T-helper 2 cell treated with Interferon-gamma antibody and Interleukin-4, amounts not matched to agents 5 μg/mL and 100 μg/mL, for 36 hours (primary cell): Measurements from ENCODE around the gene MAPKAPK5.
"Not testable (repeated sequence)": the region's sequence is repeated elsewhere in the genome, so short reads cannot be mapped to it uniquely, and the experiment has no call there.

ENCODE experiments used
- DNase-seq: peaks from one replicate; pipeline ENCODE4 v3.0.0; 2021; ENCODE audit warnings: low spot score
- H3K27ac Mint-ChIP-seq: one replicate; pipeline ENCODE4 v1.8.0; 2021; ENCODE audit warnings: mild to moderate bottlenecking, mixed read lengths
- H3K27me3 Mint-ChIP-seq: one replicate; pipeline ENCODE4 v1.8.0; 2021; ENCODE audit warnings: low read depth, mixed read lengths
- H3K36me3 Mint-ChIP-seq: one replicate; pipeline ENCODE4 v1.8.0; 2021; ENCODE audit warnings: low read depth, mixed read lengths
- H3K4me1 Mint-ChIP-seq: one replicate; pipeline ENCODE4 v1.8.0; 2021; ENCODE audit warnings: low read depth, mixed read lengths
- H3K4me3 Mint-ChIP-seq: one replicate; pipeline ENCODE4 v1.8.0; 2022; ENCODE audit warnings: mild to moderate bottlenecking, moderate library complexity, mixed read lengths
- H3K9me3 Mint-ChIP-seq: one replicate; pipeline ENCODE4 v1.8.0; 2021; ENCODE audit warnings: mixed read lengths

MAPKAPK5 gene

GRCh38 chr12:111820828-111821227, 21.2 kb upstream of the MAPKAPK5 start:
- DNase-seq, H3K36me3 Mint-ChIP-seq, H3K4me3 Mint-ChIP-seq, H3K27ac Mint-ChIP-seq, H3K9me3 Mint-ChIP-seq, H3K4me1 Mint-ChIP-seq: not testable (repeated sequence)
- H3K27me3 Mint-ChIP-seq: peaks cover 42% of the 10 kb centered on the region

- DNase-seq: no peak
- H3K4me1 Mint-ChIP-seq: no peaks in the 10 kb centered on the region
- no peak overlapping the region for H3K4me3 Mint-ChIP-seq
- peaks cover 36% of the 10 kb centered on the region for H3K27me3 Mint-ChIP-seq
- no peaks in the 10 kb centered on the region for H3K9me3 Mint-ChIP-seq
- H3K27ac Mint-ChIP-seq: no peak overlapping the region
- H3K36me3 Mint-ChIP-seq: no peaks in the 10 kb centered on the region
Measured at GRCh38 chr12:111822886-111823285, 19.1 kb upstream of the MAPKAPK5 start.

- no peak overlapping the region for H3K27ac Mint-ChIP-seq
- H3K36me3 Mint-ChIP-seq: no peaks in the 10 kb centered on the region
- H3K4me3 Mint-ChIP-seq: no peak overlapping the region
- H3K27me3 Mint-ChIP-seq: peaks cover 32% of the 10 kb centered on the region
- no peaks in the 10 kb centered on the region for H3K9me3 Mint-ChIP-seq
- peaks cover 4% of the 10 kb centered on the region for H3K4me1 Mint-ChIP-seq
- no peak for DNase-seq
Measured at GRCh38 chr12:111823891-111824290, 18.1 kb upstream of the MAPKAPK5 start.

- H3K9me3 Mint-ChIP-seq, H3K4me3 Mint-ChIP-seq, H3K4me1 Mint-ChIP-seq, H3K36me3 Mint-ChIP-seq, DNase-seq, H3K27ac Mint-ChIP-seq: not testable (repeated sequence)
- peaks cover 32% of the 10 kb centered on the region for H3K27me3 Mint-ChIP-seq
Measured at GRCh38 chr12:111824312-111824711, 17.7 kb upstream of the MAPKAPK5 start.

- Mint-ChIP-seq H3K4me1 (peaks cover 4% of the 10 kb centered on the region), H3K27me3 (peaks cover 27% of the 10 kb centered on the region), H3K36me3 (no peaks in the 10 kb centered on the region), H3K27ac (no peak overlapping the region), H3K9me3 (no peaks in the 10 kb centered on the region), H3K4me3 (no peak overlapping the region)
- DNase-seq: no peak
Measured at GRCh38 chr12:111825509-111825908, 16.5 kb upstream of the MAPKAPK5 start.

- H3K27me3 Mint-ChIP-seq: peaks cover 27% of the 10 kb centered on the region
- H3K36me3 Mint-ChIP-seq: no peaks in the 10 kb centered on the region
- no peak overlapping the region for H3K27ac Mint-ChIP-seq
- H3K4me3 Mint-ChIP-seq: no peak overlapping the region
- DNase-seq: no peak
- H3K4me1 Mint-ChIP-seq: peaks cover 4% of the 10 kb centered on the region
- H3K9me3 Mint-ChIP-seq: no peaks in the 10 kb centered on the region
Measured at GRCh38 chr12:111826316-111826715, 15.7 kb upstream of the MAPKAPK5 start.

GRCh38 chr12:111826992-111827391, 15.0 kb upstream of the MAPKAPK5 start:
- DNase-seq: no peak
- H3K36me3 Mint-ChIP-seq: no peaks in the 10 kb centered on the region
- no peaks in the 10 kb centered on the region for H3K9me3 Mint-ChIP-seq
- H3K27ac Mint-ChIP-seq: no peak overlapping the region
- peaks cover 4% of the 10 kb centered on the region for H3K4me1 Mint-ChIP-seq
- H3K27me3 Mint-ChIP-seq: peaks cover 27% of the 10 kb centered on the region
- no peak overlapping the region for H3K4me3 Mint-ChIP-seq

GRCh38 chr12:111827907-111828306, 14.1 kb upstream of the MAPKAPK5 start:
- Mint-ChIP-seq H3K4me1 (peaks cover 4% of the 10 kb centered on the region), H3K9me3 (no peaks in the 10 kb centered on the region), H3K36me3 (no peaks in the 10 kb centered on the region), H3K4me3 (no peak overlapping the region), H3K27ac (no peak overlapping the region), H3K27me3 (peaks cover 25% of the 10 kb centered on the region)
- DNase-seq: no peak

GRCh38 chr12:111828338-111828979, 13.6 kb upstream of the MAPKAPK5 start:
- Mint-ChIP-seq H3K9me3 (no peaks in the 10 kb centered on the region), H3K4me3 (no peak overlapping the region), H3K27ac (no peak overlapping the region), H3K4me1 (peaks cover 4% of the 10 kb centered on the region), H3K27me3 (peaks cover 23% of the 10 kb centered on the region), H3K36me3 (no peaks in the 10 kb centered on the region)
- no peak for DNase-seq

- not testable (repeated sequence) for DNase-seq, H3K9me3 Mint-ChIP-seq, H3K4me1 Mint-ChIP-seq, H3K27ac Mint-ChIP-seq, H3K4me3 Mint-ChIP-seq, H3K36me3 Mint-ChIP-seq
- H3K27me3 Mint-ChIP-seq: peaks cover 14% of the 10 kb centered on the region
Measured at GRCh38 chr12:111829635-111830034, 12.4 kb upstream of the MAPKAPK5 start.

- H3K27ac Mint-ChIP-seq: peak overlapping the region; percentile 49
Measured at GRCh38 chr12:111834740-111835386, 7.2 kb upstream of the MAPKAPK5 start.

GRCh38 chr12:111835531-111836181, 6.4 kb upstream of the MAPKAPK5 start:
- H3K27ac Mint-ChIP-seq, DNase-seq, H3K9me3 Mint-ChIP-seq, H3K4me3 Mint-ChIP-seq: not testable (repeated sequence)
- Mint-ChIP-seq H3K36me3 (peaks cover 17% of the 10 kb centered on the region), H3K4me1 (peaks cover 28% of the 10 kb centered on the region), H3K27me3 (peaks cover 11% of the 10 kb centered on the region)

More at GRCh38 chr12:111834740-111835386, 7.2 kb upstream of the MAPKAPK5 start:
- not testable (repeated sequence) for H3K4me3 Mint-ChIP-seq, DNase-seq, H3K9me3 Mint-ChIP-seq
- peaks cover 14% of the 10 kb centered on the region for H3K36me3 Mint-ChIP-seq
- H3K27me3 Mint-ChIP-seq: peaks cover 11% of the 10 kb centered on the region
- peaks cover 20% of the 10 kb centered on the region for H3K4me1 Mint-ChIP-seq

GRCh38 chr12:111838353-111838752, 3.7 kb upstream of the MAPKAPK5 start:
- Mint-ChIP-seq H3K9me3 (no peaks in the 10 kb centered on the region), H3K36me3 (peaks cover 26% of the 10 kb centered on the region), H3K4me1 (peaks cover 38% of the 10 kb centered on the region), H3K27ac (no peak overlapping the region), H3K4me3 (peak overlapping the region; percentile 32), H3K27me3 (peaks cover 2% of the 10 kb centered on the region)
- no peak for DNase-seq

- Mint-ChIP-seq H3K4me1 (peaks cover 43% of the 10 kb centered on the region), H3K27ac (peak overlapping the region; percentile 99), H3K9me3 (no peaks in the 10 kb centered on the region), H3K27me3 (no peaks in the 10 kb centered on the region), H3K36me3 (peaks cover 32% of the 10 kb centered on the region), H3K4me3 (peak overlapping the region; percentile 94)
- no peak for DNase-seq
Measured at GRCh38 chr12:111840807-111841206, 1.2 kb upstream of the MAPKAPK5 start.
